IPS-NIHi7 (cell line): ENCODE data around the gene CYYR1.

Source experiments
- DNase-seq: peaks from one replicate; pipeline ENCODE4 v3.0.0; 2012; ENCODE audit warnings: mixed read lengths; ENCODE audit errors: extremely low spot score

CYYR1 gene

DNA sequence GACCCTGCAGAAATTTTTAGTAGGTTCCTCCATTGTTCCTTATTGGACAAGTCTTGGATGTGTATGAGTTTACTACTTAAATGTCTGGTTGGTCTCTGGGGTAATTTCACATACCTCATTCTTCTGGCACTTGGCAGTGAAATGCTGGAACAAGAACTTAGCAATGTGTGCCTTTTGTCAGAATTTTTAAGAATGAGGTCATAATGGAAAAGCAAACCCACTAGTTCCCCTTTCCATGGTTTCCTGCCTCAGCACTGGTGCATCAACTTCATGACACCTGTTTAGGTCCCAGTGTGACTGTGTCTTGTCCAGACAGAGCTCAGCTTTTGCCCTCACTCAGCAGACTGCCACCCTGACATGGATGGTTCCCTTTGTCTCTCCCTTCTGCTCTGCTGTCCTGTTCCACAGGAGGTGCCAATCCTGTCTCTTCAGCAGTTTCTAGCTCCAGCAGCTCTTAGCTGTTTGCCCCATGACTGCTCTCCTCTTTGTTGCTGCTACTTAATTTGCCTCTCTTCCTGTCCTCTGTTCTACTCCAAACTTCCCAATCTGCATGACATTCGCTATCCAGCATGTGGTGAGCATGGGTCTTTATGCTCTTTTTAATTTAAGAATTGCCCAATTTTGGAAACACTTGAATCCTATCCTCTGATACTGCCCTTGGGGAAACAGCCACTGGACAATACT lies 135.6 kb downstream of the CYYR1 start:
- no peak for DNase-seq

DNA sequence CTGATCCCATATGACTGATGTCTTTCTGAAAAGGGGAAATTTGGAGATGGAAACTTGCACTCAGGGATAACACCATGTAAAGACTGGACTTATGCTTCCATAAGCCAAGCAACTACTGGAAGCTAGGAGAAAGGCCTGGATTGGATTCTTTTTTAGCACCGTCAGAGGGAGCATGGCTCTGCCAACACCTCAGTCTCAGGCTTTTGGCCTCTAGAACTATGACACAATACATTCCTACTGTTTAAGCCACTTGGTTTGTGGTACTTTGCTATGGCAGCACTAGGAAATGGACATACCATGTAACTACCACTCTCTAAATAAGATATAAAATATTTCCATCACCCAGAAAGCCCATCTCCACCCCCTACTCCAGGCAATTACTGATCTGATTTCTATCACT lies 139.7 kb downstream of the CYYR1 start:
- no peak for DNase-seq

- DNase-seq: no peak
These were observed 140.7 kb downstream of the CYYR1 start for GRCh38 chr21:26432410-26432809.

- no peak for DNase-seq
These were observed 147.5 kb downstream of the CYYR1 start for GRCh38 chr21:26425576-26425975.

GRCh38 chr21:26423511-26423910 lies 149.6 kb downstream of the CYYR1 start:
- DNase-seq: no peak

DNA sequence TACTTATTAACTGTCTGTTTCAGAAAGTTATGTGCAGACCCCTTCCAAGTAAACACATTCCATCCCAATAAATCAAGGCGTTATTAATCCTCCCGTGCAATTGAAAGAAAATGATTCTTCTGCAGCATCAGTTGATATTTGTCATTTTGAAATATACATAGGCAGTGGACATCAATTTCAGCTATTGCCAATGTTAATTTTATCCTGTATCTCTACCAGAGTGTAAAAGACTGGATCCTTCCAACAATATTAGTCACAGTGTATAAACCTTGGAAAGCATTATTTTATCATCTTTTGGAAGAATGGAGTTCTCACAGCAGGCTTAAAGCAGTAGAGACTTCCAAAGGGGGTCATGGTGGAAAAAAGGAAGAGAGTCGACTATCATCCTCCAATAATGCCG lies 150.4 kb downstream of the CYYR1 start:
- no peak for DNase-seq

DNA sequence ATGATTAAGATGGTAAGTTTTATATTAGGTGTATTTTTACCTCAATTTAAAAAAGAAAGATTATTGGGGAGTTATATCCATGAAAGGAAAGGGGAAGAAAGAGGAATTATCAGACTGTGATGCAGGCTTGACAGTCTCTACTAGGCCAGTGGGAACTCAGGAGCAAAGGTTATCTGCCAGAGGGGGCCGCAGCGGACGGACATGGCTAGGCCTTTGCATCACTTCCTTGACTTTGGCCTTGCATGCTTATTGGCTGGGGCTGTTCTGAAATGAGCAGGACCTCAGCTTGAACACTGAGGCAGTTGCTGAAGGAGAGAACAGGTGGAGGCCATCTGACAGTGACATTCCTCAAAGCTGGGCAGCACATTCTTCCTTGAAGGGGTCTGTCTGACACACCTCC lies 150.9 kb downstream of the CYYR1 start:
- no peak for DNase-seq

DNA sequence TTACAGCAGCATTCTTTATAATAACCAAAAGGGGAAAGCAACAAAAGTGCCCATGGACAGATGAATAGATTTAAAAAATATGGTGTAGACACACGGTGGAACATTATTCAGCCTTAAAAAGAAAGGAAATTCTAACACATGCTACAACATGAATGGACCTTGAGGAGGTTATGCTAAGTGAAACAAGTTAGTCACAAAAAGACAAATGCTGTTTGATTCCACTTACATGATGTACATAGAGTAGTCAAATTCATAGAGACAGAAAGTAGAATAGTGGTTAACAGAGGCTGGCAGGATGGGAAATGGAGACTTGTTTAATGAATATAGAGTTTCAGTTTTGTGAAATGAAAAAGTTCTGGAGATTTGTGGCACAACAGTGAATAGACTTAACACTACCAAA lies 151.4 kb downstream of the CYYR1 start:
- no peak for DNase-seq
